ENCODE data around the gene ANKMY1. TPM values are rescaled to one million over a fixed set of nuclear protein-coding genes. Genes with fewer than 3 reads are reported as not detected.

Gene ANKMY1
- total and polyA plus RNA-seq, 2 of the 13 experiments (the other 11 are each of a cell fraction or from before 2014, with no cell fraction given), result 11.7 to 18.8 TPM

DNA sequence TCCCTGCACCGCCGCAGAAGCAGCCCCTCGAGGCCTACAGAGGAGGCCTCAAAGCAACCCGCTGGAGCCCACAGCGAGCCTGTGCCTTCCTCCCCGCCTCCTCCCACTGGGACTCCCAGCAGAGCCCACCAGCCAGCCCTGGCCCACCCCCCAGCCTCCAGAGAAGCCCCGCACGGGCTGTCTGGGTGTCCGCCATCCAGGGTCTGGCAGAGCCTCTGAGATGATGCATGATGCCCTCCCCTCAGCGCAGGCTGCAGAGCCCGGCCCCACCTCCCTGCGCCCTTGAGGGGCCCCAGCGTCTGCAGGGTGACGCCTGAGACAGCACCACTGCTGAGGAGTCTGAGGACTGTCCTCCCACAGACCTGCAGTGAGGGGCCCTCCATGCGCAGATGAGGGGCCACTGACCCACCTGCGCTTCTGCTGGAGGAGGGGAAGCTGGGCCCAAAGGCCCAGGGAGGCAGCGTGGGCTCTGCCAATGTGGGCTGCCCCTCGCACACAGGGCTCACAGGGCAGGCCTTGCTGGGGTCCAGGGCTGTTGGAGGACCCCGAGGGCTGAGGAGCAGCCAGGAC is 91.1 kb downstream of the ANKMY1 start:
- H3K36me3 ChIP-seq (replicated peaks in 1 of 2; ENCODE audit: control insufficient read depth in 1 of 2, insufficient read depth in 2 of 2, low read length in 2 of 2), result no peaks in the 10 kb centered on the region
- FAIRE-seq (no peak), DNase-seq (ENCODE audit: low spot score) (no peak), ATAC-seq (no peak)
- WGBS (ENCODE audit: low lambda C conversion rate), result 81% methylated on average over 10 of the region's 19 CpGs
- no peak overlapping the region for H3K4me2 ChIP-seq (ENCODE audit: low read depth, low read length)
- no peak overlapping the region for H2AFZ ChIP-seq (ENCODE audit: low read length)
- no peak overlapping the region for H3K9ac ChIP-seq (ENCODE audit: insufficient read depth, low read depth, low read length)
- H3K9me3 ChIP-seq (ENCODE audit: low read length), result no peaks in the 10 kb centered on the region
- ChIA-PET POLR2A (no interaction called here), CTCF (ENCODE audit: low intra/inter-chr PET ratio, low total read pairs) (no interaction called here)
- TF ChIP-seq PAF1 (CRISPR knock-in tag; IDR thresholded peaks at IDR 0.05), result no peak
- TF ChIP-seq, protein P1, sequence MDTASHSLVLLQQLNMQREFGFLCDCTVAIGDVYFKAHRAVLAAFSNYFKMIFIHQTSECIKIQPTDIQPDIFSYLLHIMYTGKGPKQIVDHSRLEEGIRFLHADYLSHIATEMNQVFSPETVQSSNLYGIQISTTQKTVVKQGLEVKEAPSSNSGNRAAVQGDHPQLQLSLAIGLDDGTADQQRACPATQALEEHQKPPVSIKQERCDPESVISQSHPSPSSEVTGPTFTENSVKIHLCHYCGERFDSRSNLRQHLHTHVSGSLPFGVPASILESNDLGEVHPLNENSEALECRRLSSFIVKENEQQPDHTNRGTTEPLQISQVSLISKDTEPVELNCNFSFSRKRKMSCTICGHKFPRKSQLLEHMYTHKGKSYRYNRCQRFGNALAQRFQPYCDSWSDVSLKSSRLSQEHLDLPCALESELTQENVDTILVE (CRISPR knock-in tag; IDR thresholded peaks at IDR 0.05), result no peak
- H3K4me3 ChIP-seq (replicated peaks in 1 of 3; ENCODE audit: insufficient read depth in 1 of 3, low read depth in 2 of 3, low read length in 3 of 3), result no peak overlapping the region
- no peak overlapping the region for H3K27ac ChIP-seq (ENCODE audit: extremely low read length, insufficient read depth, low read length)
- in situ Hi-C loops (cut with HindIII; ENCODE audit: extremely low pct_ligation_motif_present, low pct_unique_long_range_greater_than_20kb), result no loop called here
- no TSS peak for BruUV-seq (replicated peaks)
- no peaks in the 10 kb centered on the region for H3K27me3 ChIP-seq (ENCODE audit: control insufficient read depth in 1 of 2, insufficient read depth in 2 of 2, low read length in 2 of 2)
- H4K20me1 ChIP-seq (ENCODE audit: insufficient read depth, low read length), result no peaks in the 10 kb centered on the region
- H3K79me2 ChIP-seq (ENCODE audit: insufficient read depth, low read length), result no peaks in the 10 kb centered on the region
- intact Hi-C loops (cut with micrococcal nuclease; ENCODE audit: unreplicated experiment), result no loop called here
- H3K4me1 ChIP-seq (ENCODE audit: insufficient read depth, low read length), result peaks cover 12% of the 10 kb centered on the region; the same call in 1 of the 2 replicates

DNA sequence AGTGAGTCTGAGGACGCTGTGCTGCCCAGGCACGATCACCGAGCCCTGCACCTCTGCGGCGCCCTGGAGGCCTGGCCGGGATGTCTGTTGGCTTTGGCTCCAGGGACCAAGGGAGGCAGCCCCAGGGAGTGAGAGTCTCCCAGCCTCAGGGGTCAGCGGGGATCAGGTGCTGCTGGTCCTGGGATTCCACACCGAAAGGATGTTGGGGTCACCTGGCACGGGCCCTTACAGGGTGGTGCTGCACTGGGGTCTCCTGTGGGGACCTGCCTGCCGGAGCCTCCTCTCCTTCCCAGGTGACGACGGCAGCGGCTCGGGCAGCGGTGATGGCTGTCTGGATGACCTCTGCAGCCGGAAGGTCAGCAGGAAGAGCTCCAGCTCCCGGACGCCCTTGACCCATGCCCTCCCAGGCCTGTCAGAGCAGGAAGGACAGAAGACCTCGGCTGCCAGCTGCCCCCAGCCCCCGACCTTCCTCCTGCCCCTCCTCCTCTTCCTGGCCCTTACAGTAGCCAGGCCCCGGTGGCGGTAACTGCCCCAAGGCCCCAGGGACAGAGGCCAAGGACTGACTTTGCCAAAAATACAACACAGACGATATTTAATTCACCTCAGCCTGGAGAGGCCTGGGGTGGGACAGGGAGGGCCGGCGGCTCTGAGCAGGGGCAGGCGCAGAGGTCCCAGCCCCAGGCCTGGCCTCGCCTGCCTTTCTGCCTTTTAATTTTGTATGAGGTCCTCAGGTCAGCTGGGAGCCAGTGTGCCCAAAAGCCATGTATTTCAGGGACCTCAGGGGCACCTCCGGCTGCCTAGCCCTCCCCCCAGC is 91.8 kb downstream of the ANKMY1 start:
- no peak overlapping the region for H3K4me2 ChIP-seq (ENCODE audit: low read depth, low read length)
- H2AFZ ChIP-seq (ENCODE audit: low read length), result no peak overlapping the region
- H3K9me3 ChIP-seq (ENCODE audit: low read length), result no peaks in the 10 kb centered on the region
- WGBS (ENCODE audit: low lambda C conversion rate), result 47% methylated on average over 14 of the region's 28 CpGs
- H3K27ac ChIP-seq (ENCODE audit: extremely low read length, insufficient read depth, low read length), result no peak overlapping the region
- FAIRE-seq (no peak), DNase-seq (ENCODE audit: low spot score) (no peak), ATAC-seq (peak; percentile 11)
- no peak overlapping the region for H3K4me3 ChIP-seq (replicated peaks in 1 of 3; ENCODE audit: insufficient read depth in 1 of 3, low read depth in 2 of 3, low read length in 3 of 3)
- no peaks in the 10 kb centered on the region for H3K36me3 ChIP-seq (replicated peaks in 1 of 2; ENCODE audit: control insufficient read depth in 1 of 2, insufficient read depth in 2 of 2, low read length in 2 of 2)
- peaks cover 12% of the 10 kb centered on the region; the same call in 1 of the 2 replicates for H3K4me1 ChIP-seq (ENCODE audit: insufficient read depth, low read length)
- no peaks in the 10 kb centered on the region for H4K20me1 ChIP-seq (ENCODE audit: insufficient read depth, low read length)
- in situ Hi-C loops (cut with HindIII; ENCODE audit: extremely low pct_ligation_motif_present, low pct_unique_long_range_greater_than_20kb) (no loop called here), intact Hi-C loops (cut with micrococcal nuclease; ENCODE audit: unreplicated experiment) (no loop called here)
- H3K79me2 ChIP-seq (ENCODE audit: insufficient read depth, low read length), result no peaks in the 10 kb centered on the region
- ChIA-PET POLR2A (no interaction called here), CTCF (ENCODE audit: low intra/inter-chr PET ratio, low total read pairs) (no interaction called here)
- no peak overlapping the region for H3K9ac ChIP-seq (ENCODE audit: insufficient read depth, low read depth, low read length)
- no TSS peak for BruUV-seq (replicated peaks)
- no peaks in the 10 kb centered on the region for H3K27me3 ChIP-seq (ENCODE audit: control insufficient read depth in 1 of 2, insufficient read depth in 2 of 2, low read length in 2 of 2)
- TF ChIP-seq, protein P2, sequence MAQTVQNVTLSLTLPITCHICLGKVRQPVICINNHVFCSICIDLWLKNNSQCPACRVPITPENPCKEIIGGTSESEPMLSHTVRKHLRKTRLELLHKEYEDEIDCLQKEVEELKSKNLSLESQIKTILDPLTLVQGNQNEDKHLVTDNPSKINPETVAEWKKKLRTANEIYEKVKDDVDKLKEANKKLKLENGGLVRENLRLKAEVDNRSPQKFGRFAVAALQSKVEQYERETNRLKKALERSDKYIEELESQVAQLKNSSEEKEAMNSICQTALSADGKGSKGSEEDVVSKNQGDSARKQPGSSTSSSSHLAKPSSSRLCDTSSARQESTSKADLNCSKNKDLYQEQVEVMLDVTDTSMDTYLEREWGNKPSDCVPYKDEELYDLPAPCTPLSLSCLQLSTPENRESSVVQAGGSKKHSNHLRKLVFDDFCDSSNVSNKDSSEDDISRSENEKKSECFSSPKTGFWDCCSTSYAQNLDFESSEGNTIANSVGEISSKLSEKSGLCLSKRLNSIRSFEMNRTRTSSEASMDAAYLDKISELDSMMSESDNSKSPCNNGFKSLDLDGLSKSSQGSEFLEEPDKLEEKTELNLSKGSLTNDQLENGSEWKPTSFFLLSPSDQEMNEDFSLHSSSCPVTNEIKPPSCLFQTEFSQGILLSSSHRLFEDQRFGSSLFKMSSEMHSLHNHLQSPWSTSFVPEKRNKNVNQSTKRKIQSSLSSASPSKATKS (CRISPR knock-in tag; IDR thresholded peaks at IDR 0.05), result no peak
- 0 out of 2 replicates have a peak, but pooled peaks have one; percentile 15 for TF ChIP-seq SP5 (CRISPR knock-in tag; IDR thresholded peaks at IDR 0.05; ENCODE audit: borderline replicate concordance, low read depth)
- peak; percentile 77 for TF ChIP-seq NR2F2 (IDR thresholded peaks at IDR 0.05; ENCODE audit: borderline replicate concordance, low read depth)
- TF ChIP-seq, protein P3, sequence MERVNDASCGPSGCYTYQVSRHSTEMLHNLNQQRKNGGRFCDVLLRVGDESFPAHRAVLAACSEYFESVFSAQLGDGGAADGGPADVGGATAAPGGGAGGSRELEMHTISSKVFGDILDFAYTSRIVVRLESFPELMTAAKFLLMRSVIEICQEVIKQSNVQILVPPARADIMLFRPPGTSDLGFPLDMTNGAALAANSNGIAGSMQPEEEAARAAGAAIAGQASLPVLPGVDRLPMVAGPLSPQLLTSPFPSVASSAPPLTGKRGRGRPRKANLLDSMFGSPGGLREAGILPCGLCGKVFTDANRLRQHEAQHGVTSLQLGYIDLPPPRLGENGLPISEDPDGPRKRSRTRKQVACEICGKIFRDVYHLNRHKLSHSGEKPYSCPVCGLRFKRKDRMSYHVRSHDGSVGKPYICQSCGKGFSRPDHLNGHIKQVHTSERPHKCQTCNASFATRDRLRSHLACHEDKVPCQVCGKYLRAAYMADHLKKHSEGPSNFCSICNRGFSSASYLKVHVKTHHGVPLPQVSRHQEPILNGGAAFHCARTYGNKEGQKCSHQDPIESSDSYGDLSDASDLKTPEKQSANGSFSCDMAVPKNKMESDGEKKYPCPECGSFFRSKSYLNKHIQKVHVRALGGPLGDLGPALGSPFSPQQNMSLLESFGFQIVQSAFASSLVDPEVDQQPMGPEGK (CRISPR knock-in tag; IDR thresholded peaks at IDR 0.05), result 0 out of 2 replicates have a peak, but pooled peaks have one; percentile 42
- TF ChIP-seq ZNF652 (CRISPR knock-in tag; IDR thresholded peaks at IDR 0.05; ENCODE audit: borderline replicate concordance, low read depth), result no peak
- peak; percentile 68; the same call in 1 of the 2 replicates for TF ChIP-seq RARA (CRISPR knock-in tag; IDR thresholded peaks at IDR 0.05)
- TF ChIP-seq CC2D1A (CRISPR knock-in tag; IDR thresholded peaks at IDR 0.05), result no peak
- peak; percentile 64 for TF ChIP-seq HNF4A (CRISPR knock-in tag; IDR thresholded peaks at IDR 0.05)
- 0 out of 2 replicates have a peak, but pooled peaks have one; percentile 28 for TF ChIP-seq ZKSCAN5 (CRISPR knock-in tag; IDR thresholded peaks at IDR 0.05)

Data from HepG2 (cell line).